ENCODE results near the gene FGA. TPM values are rescaled to one million over a fixed set of nuclear protein-coding genes. Genes with fewer than 3 reads are reported as not detected.

Gene FGA
- not detected for total RNA-seq

DNA sequence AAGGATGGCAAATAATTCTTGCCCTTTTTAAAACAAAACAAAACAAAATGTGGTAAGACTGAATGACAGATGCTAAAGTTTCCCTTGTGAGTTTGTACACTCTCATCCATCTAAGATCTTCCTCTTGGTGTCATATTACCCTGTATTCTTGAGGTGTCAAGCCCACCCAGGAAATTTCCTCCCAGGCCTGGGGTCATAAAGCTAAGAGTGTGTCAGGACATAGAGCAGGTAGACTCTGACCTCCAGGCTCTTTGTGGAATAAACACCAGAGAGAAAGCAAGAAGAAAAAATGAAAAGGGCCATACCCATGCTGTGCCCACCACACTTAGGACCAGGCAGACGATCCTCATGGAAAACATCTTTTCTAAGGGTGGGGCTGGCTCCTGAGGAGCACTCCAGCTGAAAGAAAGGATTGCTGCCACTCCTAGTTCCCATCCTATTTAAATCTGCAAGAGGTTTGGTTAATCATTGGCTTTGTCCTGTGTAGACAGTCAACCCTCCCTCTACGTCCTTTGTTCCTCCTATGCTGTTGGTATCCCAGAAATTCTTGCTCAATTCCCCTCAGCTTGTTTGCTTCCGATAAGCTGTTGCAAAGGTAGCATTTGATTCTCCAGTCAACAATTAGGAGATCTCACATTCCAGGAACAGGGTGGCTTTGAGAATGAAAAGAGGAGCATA is at the start of gene FGA:
Gene FGA (minus strand): TSS at position 414 of the 678 bp plus-strand sequence. CDS start 55 bp downstream, at position 359.

DNA sequence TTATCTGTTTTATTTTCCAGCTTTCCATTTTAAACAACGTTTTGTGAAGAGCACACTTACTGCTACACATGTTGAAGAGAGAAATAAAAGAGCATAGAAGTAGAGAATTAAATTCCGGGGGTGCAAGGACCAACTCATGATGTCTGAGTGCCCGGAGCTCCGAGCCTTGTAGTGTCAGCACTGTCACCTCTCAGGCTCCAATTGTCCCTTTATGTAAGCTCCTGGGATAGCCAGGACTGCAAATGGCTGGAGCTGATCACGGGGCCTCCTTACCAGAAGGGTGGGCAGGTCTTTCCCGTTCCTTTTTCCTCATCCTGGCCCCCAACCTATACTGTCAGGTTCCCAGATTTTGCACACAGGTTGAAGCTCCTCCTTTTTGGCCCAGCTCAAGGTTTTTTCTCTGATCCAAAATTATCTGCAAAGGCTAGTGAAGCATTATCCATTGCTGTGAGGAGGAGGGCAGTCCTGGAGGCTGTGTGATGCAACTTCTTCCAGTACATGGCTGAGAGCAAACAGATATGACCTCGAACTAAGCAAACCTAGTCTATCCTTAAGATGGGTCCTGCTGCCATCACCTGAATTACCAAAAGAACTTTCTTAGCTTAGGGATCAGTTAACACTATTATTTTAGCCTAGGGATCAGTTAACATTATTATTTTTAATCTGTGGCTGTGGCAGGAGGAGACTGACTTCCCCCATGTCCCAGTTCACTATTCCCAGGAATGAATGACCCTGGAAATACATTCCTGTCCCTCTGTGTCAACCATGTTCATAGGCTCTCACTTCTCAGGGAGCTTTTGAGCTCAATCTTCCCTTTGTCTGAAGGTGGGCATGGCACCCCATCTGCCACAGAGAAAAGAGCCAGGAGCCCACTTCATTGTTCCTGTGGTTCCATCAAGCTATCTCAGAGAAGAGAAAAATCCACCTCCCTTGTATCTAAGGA is 22.2 kb upstream of the FGA start, which contains the start of gene FGG:
Gene FGG (minus strand): TSS at position 185 of the 943 bp plus-strand sequence. CDS start 47 bp downstream, at position 138.

DNA sequence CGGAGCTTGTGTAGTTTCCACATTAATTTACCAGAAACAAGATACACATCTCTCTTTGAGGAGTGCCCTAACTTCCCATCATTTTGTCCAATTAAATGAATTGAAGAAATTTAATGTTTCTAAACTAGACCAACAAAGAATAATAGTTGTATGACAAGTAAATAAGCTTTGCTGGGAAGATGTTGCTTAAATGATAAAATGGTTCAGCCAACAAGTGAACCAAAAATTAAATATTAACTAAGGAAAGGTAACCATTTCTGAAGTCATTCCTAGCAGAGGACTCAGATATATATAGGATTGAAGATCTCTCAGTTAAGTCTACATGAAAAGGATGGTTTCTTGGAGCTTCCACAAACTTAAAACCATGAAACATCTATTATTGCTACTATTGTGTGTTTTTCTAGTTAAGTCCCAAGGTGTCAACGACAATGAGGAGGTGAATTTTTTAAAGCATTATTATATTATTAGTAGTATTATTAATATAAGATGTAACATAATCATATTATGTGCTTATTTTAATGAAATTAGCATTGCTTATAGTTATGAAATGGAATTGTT is 27.8 kb downstream of the FGA start, which contains the start of gene FGB:
Gene FGB (plus strand): TSS at position 315 of the 558 bp plus-strand sequence. CDS start 8 bp downstream, at position 323.

DNA sequence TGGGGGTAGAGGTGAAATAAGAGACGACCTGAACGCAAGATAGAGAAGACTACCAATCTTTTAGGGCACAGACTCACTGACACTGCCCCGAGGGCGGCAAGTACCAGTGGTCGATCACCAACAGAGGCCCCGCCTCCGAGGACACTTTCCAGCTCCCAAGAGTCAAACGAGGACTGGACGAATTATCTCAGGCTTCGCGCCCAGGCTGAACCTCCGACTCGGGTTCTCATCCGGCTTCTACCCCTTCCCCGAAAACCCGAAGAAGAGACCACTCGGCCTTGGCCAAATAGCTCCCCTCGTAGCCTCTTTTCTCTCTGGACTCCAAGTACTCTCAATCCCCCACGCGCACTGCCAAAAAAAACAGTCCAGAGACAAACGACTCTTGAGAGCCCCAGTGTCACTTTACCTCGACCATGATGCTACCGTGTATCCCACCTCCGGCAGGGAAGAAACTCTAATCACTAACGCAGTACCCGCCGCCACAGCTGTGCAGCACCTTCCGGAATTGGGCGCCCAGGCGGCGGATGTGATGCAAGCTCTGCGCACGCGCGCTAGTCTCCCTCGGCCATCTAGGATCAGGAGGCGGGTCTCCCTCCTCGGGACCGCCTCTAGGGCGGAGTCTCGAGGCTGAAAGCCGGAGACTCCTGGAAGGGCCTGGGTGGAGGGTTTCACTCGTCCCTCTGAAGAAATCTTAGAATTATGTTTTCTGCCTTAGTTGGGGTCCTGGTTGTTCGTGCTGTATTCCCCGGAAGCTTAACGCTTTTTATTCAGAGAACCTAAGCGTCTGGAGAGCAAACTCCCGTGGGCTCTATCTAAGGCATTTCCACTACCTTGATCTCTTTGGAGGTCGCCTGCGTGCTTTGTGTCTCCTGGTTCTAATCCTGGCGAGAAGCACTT is 40.4 kb downstream of the FGA start, which contains the start of gene PLRG1:
Gene PLRG1 (minus strand): TSS at position 507 of the 897 bp plus-strand sequence. CDS start 92 bp downstream, at position 415.

Small RNA genes within 50 kb of the gene (small RNA-seq; reads per million reads assigned to genes)
- gene RNU6-1285P = 0 reads per million in 2 donors

Other genes with a start within 250 kb of the FGA start
- not detected for gene DCHS2, start 98.9 kb downstream of the FGA start, total RNA-seq
- 10 to 100 TPM; 69.5 to 90.2 TPM for gene PLRG1, start 40.3 kb downstream of the FGA start, total RNA-seq
- gene FGB, start 27.7 kb downstream of the FGA start, total RNA-seq = not detected
- gene FGG, start 21.9 kb upstream of the FGA start, total RNA-seq = not detected
- under 1 TPM; 0.33 to 0.69 TPM for gene LRAT, start 153.3 kb upstream of the FGA start, total RNA-seq
- under 1 TPM in 1 of 2 donors, not detected in 1; 0.34 TPM for gene RBM46, start 190.5 kb upstream of the FGA start, total RNA-seq